Neuronal stem cell (in vitro differentiated cells): ENCODE measurements around the gene SFT2D1.

Experiments
- DNase-seq: peaks from one replicate; pipeline ENCODE4 v3.0.0-alpha.2; 2013; ENCODE audit warnings: low spot score
- H2AFZ ChIP-seq: one replicate; pipeline ENCODE4 v1.6.1; 2013; ENCODE audit warnings: mild to moderate bottlenecking, low read length, inconsistent platforms
- H2AK5ac ChIP-seq: 2 replicates; pipeline ENCODE4 v1.6.1; 2013; ENCODE audit warnings: low read depth, mild to moderate bottlenecking, inconsistent platforms, low read length, moderate library complexity, mixed read lengths
- H2BK120ac ChIP-seq: 2 replicates; pipeline ENCODE4 v1.6.1; 2013; ENCODE audit warnings: low read depth, mild to moderate bottlenecking, inconsistent platforms, low read length, moderate library complexity, mixed read lengths
- H2BK12ac ChIP-seq: one replicate; pipeline ENCODE4 v1.6.1; 2013; ENCODE audit warnings: low read length, inconsistent platforms
- H2BK15ac ChIP-seq: 2 replicates; pipeline ENCODE4 v1.6.1; 2013; ENCODE audit warnings: mild to moderate bottlenecking, low read length, inconsistent platforms, mixed read lengths
- H2BK5ac ChIP-seq: one replicate; pipeline ENCODE4 v1.6.1; 2013; ENCODE audit warnings: inconsistent platforms, mild to moderate bottlenecking, low read length, moderate library complexity
- H3K14ac ChIP-seq: one replicate; pipeline ENCODE4 v1.6.1; 2013; ENCODE audit warnings: low read length, inconsistent platforms
- H3K18ac ChIP-seq: 2 replicates; pipeline ENCODE4 v1.6.1; 2013; ENCODE audit warnings: low read length, inconsistent platforms
- H3K23ac ChIP-seq: 2 replicates; pipeline ENCODE4 v1.6.1; 2013; ENCODE audit warnings: low read depth, mild to moderate bottlenecking, mixed read lengths, low read length, inconsistent platforms; ENCODE audit not compliant: poor library complexity
- H3K27ac ChIP-seq: replicated peaks from 3 replicates; pipeline ENCODE4 v1.5.1; 2013; ENCODE audit warnings: low read length, inconsistent platforms
- H3K27me3 ChIP-seq, 3 experiments: 2 replicates each; pipeline ENCODE4 v1.6.1; 2013; ENCODE audit warnings: low read length in 3 of 3, mild to moderate bottlenecking in 2 of 3, inconsistent platforms in 1 of 3, low read depth in 1 of 3, mixed read lengths in 1 of 3, moderate library complexity in 1 of 3; ENCODE audit not compliant: control insufficient read depth in 3 of 3, insufficient read depth in 3 of 3
- H3K36me3 ChIP-seq, 2 donors: replicated peaks in 1 of 2; 2 replicates each; pipeline ENCODE4 v1.6.1; 2013; ENCODE audit warnings: low read length in 2 of 2; ENCODE audit not compliant: control insufficient read depth in 2 of 2, insufficient read depth in 2 of 2
- H3K4ac ChIP-seq: 2 replicates; pipeline ENCODE4 v1.6.1; 2013; ENCODE audit warnings: inconsistent platforms, mild to moderate bottlenecking, low read length, moderate library complexity
- H3K4me1 ChIP-seq, 2 donors: 1 replicate in 1 of 2; 2 replicates in 1 of 2; pipeline ENCODE4 v1.6.1; 2013; ENCODE audit warnings: low read length in 2 of 2, low read depth in 1 of 2; ENCODE audit not compliant: control insufficient read depth in 2 of 2, insufficient read depth in 1 of 2
- H3K4me2 ChIP-seq: one replicate; pipeline ENCODE4 v1.6.1; 2013; ENCODE audit warnings: mild to moderate bottlenecking, low read length, inconsistent platforms; ENCODE audit not compliant: insufficient read depth, poor library complexity, severe bottlenecking
- H3K4me3 ChIP-seq, 2 donors: 2 replicates each; pipeline ENCODE4 v1.5.1; 2013; ENCODE audit warnings: low read length in 2 of 2, mild to moderate bottlenecking in 2 of 2, inconsistent platforms in 1 of 2, moderate library complexity in 1 of 2
- H3K79me1 ChIP-seq: one replicate; pipeline ENCODE4 v1.6.1; 2013; ENCODE audit warnings: low read depth, mild to moderate bottlenecking, inconsistent platforms, low read length, moderate library complexity
- H3K9ac ChIP-seq: one replicate; pipeline ENCODE4 v1.6.1; 2013; ENCODE audit warnings: mild to moderate bottlenecking, low read depth, low read length, inconsistent platforms; ENCODE audit not compliant: poor library complexity
- H3K9me3 ChIP-seq, 2 donors: replicated peaks in 1 of 2; 2 replicates each; pipeline versions ENCODE3 to v1.6.1; 2013; ENCODE audit warnings: low read length in 2 of 2, mild to moderate bottlenecking in 2 of 2, inconsistent platforms in 1 of 2, low read depth in 1 of 2, mixed read lengths in 1 of 2, moderate library complexity in 1 of 2; ENCODE audit not compliant: control insufficient read depth in 2 of 2, insufficient read depth in 1 of 2
- H4K8ac ChIP-seq: one replicate; pipeline ENCODE4 v1.6.1; 2013; ENCODE audit warnings: low read depth, mild to moderate bottlenecking, inconsistent platforms, low read length, moderate library complexity
- H4K91ac ChIP-seq: one replicate; pipeline ENCODE4 v1.6.1; 2013; ENCODE audit warnings: low read length, low read depth, mild to moderate bottlenecking, inconsistent platforms; ENCODE audit not compliant: poor library complexity
- WGBS, 2 donors: extraction: QIAGEN DNeasy Blood & Tissue Kit; methylation state at CpG; one replicate each; pipeline ENCODE4 v1.1.7; 2013; ENCODE audit warnings: missing lambda C conversion rate in 2 of 2, mixed read lengths in 1 of 2; ENCODE audit not compliant: insufficient read length in 2 of 2, insufficient replicate concordance in 1 of 2; ENCODE audit errors: extremely low coverage in 2 of 2; 5-methylcytosine and 5-hydroxymethylcytosine counted together

SFT2D1 gene

DNA sequence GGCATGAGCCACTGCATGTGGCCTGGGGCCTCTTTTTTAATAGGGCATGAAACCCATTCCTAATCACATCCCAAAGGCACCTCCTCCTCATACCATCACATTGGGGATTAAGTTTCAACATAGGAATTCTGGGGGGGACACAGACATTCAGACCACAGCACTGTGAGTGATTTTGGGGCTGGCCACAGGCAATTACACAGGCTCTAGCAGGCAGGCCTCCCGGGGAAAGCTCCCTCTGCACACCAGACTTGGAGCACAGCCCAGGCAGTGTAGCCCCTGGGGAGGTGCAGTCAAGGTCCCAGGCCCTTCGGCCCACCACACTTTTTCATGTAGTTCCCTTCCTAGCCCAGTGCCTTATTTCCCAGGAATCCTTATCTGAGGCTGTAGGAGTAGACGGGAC, 5.5 kb downstream of the SFT2D1 start:
- Histone ChIP-seq H3K4me1 (peaks cover 3% of the 10 kb centered on the region in 2 donors), H3K23ac (no peak overlapping the region), H3K36me3 (peaks cover 10 to 65% of the 10 kb centered on the region in 2 donors), H2BK15ac (no peak overlapping the region), H3K4me2 (no peak overlapping the region), H3K9me3 (no peaks in the 10 kb centered on the region), H2BK120ac (no peak overlapping the region), H3K4me3 (no peak overlapping the region), H2BK12ac (no peak overlapping the region), H2AFZ (no peak overlapping the region), H2AK5ac (no peak overlapping the region), H4K91ac (no peak overlapping the region), H3K9ac (no peak overlapping the region), H3K27ac (no peak overlapping the region), H3K4ac (no peak overlapping the region), H4K8ac (no peak overlapping the region), H3K27me3 (no peaks in the 10 kb centered on the region), H3K79me1 (peaks cover 12% of the 10 kb centered on the region), H2BK5ac (no peak overlapping the region), H3K18ac (no peak overlapping the region), H3K14ac (no peak overlapping the region)
- WGBS, 2 donors: no CpG with 5 or more reads among the region's 3 CpGs
- no peak for DNase-seq

DNA sequence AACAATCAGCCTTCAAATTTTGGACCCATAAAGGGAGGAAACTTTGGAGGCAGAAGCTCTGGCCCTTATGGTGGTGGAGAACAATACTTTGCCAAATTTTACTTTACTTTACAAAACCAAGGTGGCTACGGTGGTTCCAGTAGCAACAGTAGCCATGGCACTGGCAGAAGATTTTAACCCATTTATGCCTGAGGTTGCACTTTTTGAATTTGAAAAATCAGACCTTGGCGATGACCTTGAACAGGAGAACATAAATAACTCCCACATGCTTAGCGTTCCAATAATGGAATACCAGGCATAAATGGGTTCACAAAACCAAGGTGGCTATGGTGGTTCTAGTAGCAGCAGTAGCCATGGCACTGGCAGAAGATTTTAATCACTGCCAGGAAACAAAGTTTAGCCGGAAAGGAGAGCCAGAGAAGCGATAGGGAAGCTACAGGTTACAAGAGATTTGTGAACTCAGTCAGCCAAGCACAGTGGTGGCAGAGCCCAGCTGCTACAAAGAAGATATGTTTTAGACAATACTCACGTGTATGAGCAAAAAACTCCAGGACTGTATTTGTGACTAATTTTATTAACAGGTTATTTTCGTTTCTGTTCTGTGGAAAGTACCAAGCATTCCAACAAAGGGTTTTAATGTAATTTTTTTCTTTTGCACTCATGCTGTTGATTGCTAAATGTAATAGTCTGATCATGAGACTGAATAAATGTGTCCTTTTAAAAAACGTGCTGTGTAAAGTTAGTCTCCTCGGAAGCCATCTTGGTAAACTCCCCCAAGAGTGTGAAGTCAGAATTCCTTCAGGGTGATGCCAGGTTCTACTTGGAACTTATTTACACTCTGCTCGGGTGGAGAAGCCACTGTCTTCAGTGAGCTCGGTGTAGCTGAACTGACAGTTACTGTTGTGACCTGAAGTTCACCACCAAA, 6.7 kb downstream of the SFT2D1 start:
- Histone ChIP-seq H3K36me3 (peaks cover 10 to 61% of the 10 kb centered on the region in 2 donors), H3K27ac (no peak overlapping the region), H2BK120ac (no peak overlapping the region), H3K4me1 (peaks cover 0 to 1% of the 10 kb centered on the region in 2 donors), H3K23ac (no peak overlapping the region), H2BK5ac (no peak overlapping the region), H3K4me3 (no peak overlapping the region), H3K27me3 (no peaks in the 10 kb centered on the region), H3K14ac (no peak overlapping the region), H3K9me3 (no peaks in the 10 kb centered on the region), H4K8ac (no peak overlapping the region), H2AFZ (no peak overlapping the region), H3K18ac (no peak overlapping the region), H4K91ac (no peak overlapping the region), H2BK15ac (no peak overlapping the region), H3K9ac (no peak overlapping the region), H3K79me1 (peaks cover 12% of the 10 kb centered on the region), H3K4ac (no peak overlapping the region), H2AK5ac (no peak overlapping the region), H2BK12ac (no peak overlapping the region), H3K4me2 (no peak overlapping the region)
- DNase-seq: no peak
- no CpG with 5 or more reads among the region's 11 CpGs for WGBS, 2 donors

DNA sequence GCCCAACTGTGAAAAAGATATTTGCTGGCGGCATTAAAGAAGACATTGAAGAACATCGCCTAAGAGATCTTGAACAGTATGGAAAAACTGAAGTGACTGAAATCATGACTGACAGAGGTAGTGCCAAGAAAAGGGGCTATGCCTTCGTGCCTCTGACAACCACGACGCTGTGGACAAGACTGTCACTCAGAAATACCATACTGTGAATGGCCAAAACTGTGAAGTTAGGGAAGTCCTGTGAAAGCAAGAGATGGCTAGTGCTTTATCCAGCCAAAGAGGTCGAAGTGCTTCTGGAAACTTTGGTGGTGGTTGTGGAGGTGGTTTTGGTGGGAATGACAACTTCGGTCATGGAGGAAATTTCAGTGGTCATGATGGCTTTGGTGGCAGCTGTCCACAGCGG, 7.5 kb downstream of the SFT2D1 start:
- H3K18ac ChIP-seq: no peak overlapping the region
- no peak overlapping the region for H3K14ac ChIP-seq
- no peak overlapping the region for H4K91ac ChIP-seq
- no peak overlapping the region for H2AK5ac ChIP-seq
- no peak overlapping the region for H3K23ac ChIP-seq
- no peak overlapping the region for H3K4me3 ChIP-seq
- H2BK120ac ChIP-seq: no peak overlapping the region
- WGBS, 2 donors: no CpG with 5 or more reads among the region's 8 CpGs
- peaks cover 10 to 57% of the 10 kb centered on the region in 2 donors for H3K36me3 ChIP-seq
- no peak overlapping the region for H3K4me2 ChIP-seq
- no peak for DNase-seq
- peaks cover 12% of the 10 kb centered on the region for H3K79me1 ChIP-seq
- H2BK12ac ChIP-seq: no peak overlapping the region
- no peaks in the 10 kb centered on the region for H3K27me3 ChIP-seq
- H3K4me1 ChIP-seq: peaks cover 0 to 4% of the 10 kb centered on the region in 2 donors
- H3K27ac ChIP-seq: no peak overlapping the region
- no peak overlapping the region for H3K4ac ChIP-seq
- H4K8ac ChIP-seq: no peak overlapping the region
- H2BK5ac ChIP-seq: no peak overlapping the region
- no peak overlapping the region for H2AFZ ChIP-seq
- peaks cover 0 to 1% of the 10 kb centered on the region in 2 donors for H3K9me3 ChIP-seq
- no peak overlapping the region for H2BK15ac ChIP-seq
- H3K9ac ChIP-seq: no peak overlapping the region

DNA sequence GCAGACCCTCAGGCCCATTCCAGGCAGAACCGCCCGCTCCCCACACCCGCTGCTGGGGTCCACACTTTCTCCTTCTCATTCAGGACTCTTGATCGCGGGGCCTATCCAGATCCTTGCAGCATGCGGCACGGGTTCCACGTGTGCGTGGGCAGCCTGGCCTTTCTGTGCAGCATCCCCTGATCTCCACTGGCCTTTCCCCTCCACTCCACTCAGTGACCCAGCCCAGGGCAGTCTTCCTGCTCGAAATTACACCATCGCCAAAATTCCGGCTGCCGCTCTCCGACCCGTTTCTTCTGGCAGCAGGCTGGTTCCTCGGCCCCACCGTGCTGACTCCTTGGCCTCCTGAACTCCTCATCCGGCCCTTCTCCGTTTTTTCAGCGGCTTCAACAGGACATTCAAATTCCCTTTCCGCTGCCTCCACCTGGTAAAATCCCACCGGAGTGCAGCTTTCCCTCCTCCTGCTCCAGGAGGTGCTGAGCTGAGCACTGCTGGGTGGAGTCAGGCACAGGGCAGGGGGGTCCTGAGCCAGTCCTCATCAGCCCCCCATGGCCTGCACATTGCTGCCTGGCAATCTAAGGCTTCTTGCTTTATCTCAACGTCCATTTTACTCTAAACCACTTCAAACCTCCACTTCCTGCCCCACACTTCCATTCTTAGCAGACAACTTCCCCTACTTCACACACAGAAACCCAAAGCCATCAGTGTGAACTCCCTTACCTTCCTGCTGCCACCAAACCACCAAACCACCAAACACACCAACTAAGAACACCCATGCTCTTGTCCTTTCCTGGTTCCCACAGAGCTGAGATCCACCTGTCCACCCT, 9.0 kb downstream of the SFT2D1 start:
- peaks cover 11 to 61% of the 10 kb centered on the region in 2 donors for H3K36me3 ChIP-seq
- H4K8ac ChIP-seq: no peak overlapping the region
- no CpG with 5 or more reads among the region's 23 CpGs for WGBS, 2 donors
- no peak overlapping the region for H3K4me2 ChIP-seq
- peaks cover 11% of the 10 kb centered on the region for H3K79me1 ChIP-seq
- no peak overlapping the region for H2BK15ac ChIP-seq
- peak overlapping the region; percentile 66 for H2BK5ac ChIP-seq
- H3K4ac ChIP-seq: no peak overlapping the region
- H2AFZ ChIP-seq: no peak overlapping the region
- no peaks in the 10 kb centered on the region for H3K27me3 ChIP-seq
- H3K9me3 ChIP-seq: peaks cover 0 to 1% of the 10 kb centered on the region in 2 donors
- no peak overlapping the region for H4K91ac ChIP-seq
- no peak overlapping the region for H3K9ac ChIP-seq
- no peak overlapping the region for H3K4me3 ChIP-seq
- H3K18ac ChIP-seq: no peak overlapping the region
- no peak overlapping the region for H3K23ac ChIP-seq
- no peak overlapping the region for H2BK12ac ChIP-seq
- DNase-seq: no peak
- H2AK5ac ChIP-seq: no peak overlapping the region
- H2BK120ac ChIP-seq: no peak overlapping the region
- no peak overlapping the region for H3K14ac ChIP-seq
- H3K4me1 ChIP-seq: peaks cover 0 to 4% of the 10 kb centered on the region in 2 donors
- H3K27ac ChIP-seq: no peak overlapping the region
